NCI-H128 (cell line): ENCODE measurements around the gene WNT9A.
A peak's percentile ranks its signal among the peaks of the same experiment; 100 is the strongest.
"Not testable (repeated sequence)": the region's sequence is repeated elsewhere in the genome, so short reads cannot be mapped to it uniquely, and the experiment has no call there.

Source experiments
- DNase-seq: peaks from one replicate; lab custom pipeline; 2025; ENCODE audit not compliant: unreplicated experiment; lab: John Stamatoyannopoulos, UW

WNT9A gene

GRCh38 chr1:227947676-227948492 lies at the start of gene WNT9A:
Gene WNT9A, minus strand, starts transcription at chr1:227947932. Its CDS starts 45 bp downstream, at chr1:227947887.
- peak; percentile 59 for DNase-seq

GRCh38 chr1:227996187-227996950 lies 48.6 kb upstream of the WNT9A start:
- no peak for DNase-seq

GRCh38 chr1:227994632-227995300 lies 47.0 kb upstream of the WNT9A start:
- no peak for DNase-seq

GRCh38 chr1:227987181-227987580 lies 39.4 kb upstream of the WNT9A start:
- no peak for DNase-seq

- not testable (repeated sequence) for DNase-seq
Measured at GRCh38 chr1:227975583-227976283, 28.0 kb upstream of the WNT9A start.

GRCh38 chr1:227973724-227974288 lies 26.1 kb upstream of the WNT9A start:
- not testable (repeated sequence) for DNase-seq

GRCh38 chr1:227972843-227973374 lies 25.2 kb upstream of the WNT9A start:
- DNase-seq = not testable (repeated sequence)

GRCh38 chr1:227972283-227972679 lies 24.5 kb upstream of the WNT9A start:
- not testable (repeated sequence) for DNase-seq

- not testable (repeated sequence) for DNase-seq
Measured at GRCh38 chr1:227971643-227972282, 24.0 kb upstream of the WNT9A start.

GRCh38 chr1:227971216-227971615 lies 23.5 kb upstream of the WNT9A start:
- not testable (repeated sequence) for DNase-seq

GRCh38 chr1:227970076-227970995 lies 22.6 kb upstream of the WNT9A start:
- DNase-seq = not testable (repeated sequence)

- not testable (repeated sequence) for DNase-seq
Measured at GRCh38 chr1:227967815-227968214, 20.1 kb upstream of the WNT9A start.

GRCh38 chr1:227966733-227967132 lies 19.0 kb upstream of the WNT9A start:
- not testable (repeated sequence) for DNase-seq

GRCh38 chr1:227961651-227962466 lies 14.1 kb upstream of the WNT9A start:
- no peak for DNase-seq

GRCh38 chr1:227959325-227959860 lies 11.7 kb upstream of the WNT9A start:
- no peak for DNase-seq

- DNase-seq = no peak
Measured at GRCh38 chr1:227958617-227959324, 11.0 kb upstream of the WNT9A start.

GRCh38 chr1:227955808-227956207 lies 8.1 kb upstream of the WNT9A start:
- no peak for DNase-seq
